Left lobe of liver (tissue), 2 donors: Measurements from ENCODE around the gene RBFOX2. TPM values are rescaled to one million over a fixed set of nuclear protein-coding genes. Genes with fewer than 3 reads are reported as not detected.

Source experiments
- ATAC-seq: fragments of 200-7000 bp; cut with Tn5 transposase; one replicate; pipeline ENCODE4 v1.9.1; 2020; ENCODE audit warnings: mild to moderate bottlenecking, moderate library complexity
- DNase-seq: peaks from one replicate; pipeline ENCODE4 v3.0.0-alpha.2; 2020; ENCODE audit warnings: low spot score
- total RNA-seq: library from RNA; stranded (reverse); gene quantifications from one replicate; pipeline ENCODE4 v1.2.1, GENCODE V29; 2021
- donor health status: DM: no; HTN: no; CAD: no; lungs with moderate emphysema.
- donor health status: DM: no; HTN: yes; CAD: no.

Gene RBFOX2
- total RNA-seq, 1 donor from 2014 or later, result 25.5 TPM

DNA sequence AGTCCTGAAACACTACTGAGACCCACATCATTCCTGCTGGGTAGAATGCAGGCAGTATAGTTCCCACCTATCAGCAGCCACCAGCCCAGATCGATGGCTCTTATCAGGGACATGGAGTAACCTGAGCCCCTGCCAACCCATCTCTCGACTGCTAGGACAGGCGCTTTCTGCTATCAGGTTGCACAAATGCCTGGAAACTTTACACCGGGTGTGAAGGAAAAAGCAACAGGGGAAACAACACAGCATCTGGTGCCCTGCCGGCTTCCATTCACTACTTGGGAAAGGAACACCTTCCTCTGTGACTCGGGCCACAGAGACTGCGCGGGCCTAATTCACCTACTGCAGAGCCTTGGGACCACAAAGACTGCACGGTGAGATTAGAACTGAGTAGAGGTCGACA is 18.5 kb downstream of the RBFOX2 start:
- ATAC-seq (peak; percentile 90), DNase-seq (peak; percentile 91)

DNA sequence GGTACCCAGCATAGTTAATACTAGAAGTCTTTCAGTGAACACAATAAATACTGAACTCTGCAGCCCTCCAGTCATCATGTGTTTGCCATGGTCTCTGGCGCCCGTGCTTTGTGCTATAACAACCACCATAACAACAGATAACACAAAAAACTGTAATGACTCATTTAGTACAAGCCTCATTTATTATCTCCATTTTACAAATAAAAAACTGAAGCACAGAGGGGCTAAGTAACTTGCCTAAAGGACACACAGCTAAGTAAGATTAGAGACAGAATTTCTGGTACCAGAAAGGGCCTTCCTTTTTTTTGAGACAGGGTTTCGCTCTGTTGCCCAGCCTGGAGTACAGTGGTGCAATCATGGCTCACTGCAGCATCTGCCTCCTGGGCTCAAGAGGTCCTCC is 19.5 kb downstream of the RBFOX2 start:
- ATAC-seq, result no peak
- DNase-seq, result no peak

DNA sequence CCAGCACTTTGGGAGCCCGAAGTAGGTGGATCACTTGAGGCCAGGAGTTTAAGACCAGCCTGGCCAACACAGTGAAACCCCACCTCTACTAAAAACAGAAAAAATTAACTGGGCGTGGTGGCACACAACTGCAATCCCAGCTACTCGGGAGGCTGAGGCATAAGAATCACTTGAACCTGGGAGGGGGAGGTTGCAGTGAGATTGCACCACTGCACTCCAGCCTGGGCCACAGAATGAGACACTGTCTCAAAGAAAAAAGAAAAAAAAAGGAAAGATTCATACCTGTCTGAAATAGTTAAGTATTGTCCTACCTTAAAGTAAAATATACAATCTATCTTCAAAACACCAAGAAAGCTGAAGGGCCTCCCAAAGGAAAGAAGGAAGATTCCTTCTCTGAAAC is 20.1 kb downstream of the RBFOX2 start:
- no peak for ATAC-seq
- no peak for DNase-seq

GRCh38 chr22:36008131-36008530 is 20.5 kb downstream of the RBFOX2 start:
- DNase-seq, result no peak
- ATAC-seq, result no peak

DNA sequence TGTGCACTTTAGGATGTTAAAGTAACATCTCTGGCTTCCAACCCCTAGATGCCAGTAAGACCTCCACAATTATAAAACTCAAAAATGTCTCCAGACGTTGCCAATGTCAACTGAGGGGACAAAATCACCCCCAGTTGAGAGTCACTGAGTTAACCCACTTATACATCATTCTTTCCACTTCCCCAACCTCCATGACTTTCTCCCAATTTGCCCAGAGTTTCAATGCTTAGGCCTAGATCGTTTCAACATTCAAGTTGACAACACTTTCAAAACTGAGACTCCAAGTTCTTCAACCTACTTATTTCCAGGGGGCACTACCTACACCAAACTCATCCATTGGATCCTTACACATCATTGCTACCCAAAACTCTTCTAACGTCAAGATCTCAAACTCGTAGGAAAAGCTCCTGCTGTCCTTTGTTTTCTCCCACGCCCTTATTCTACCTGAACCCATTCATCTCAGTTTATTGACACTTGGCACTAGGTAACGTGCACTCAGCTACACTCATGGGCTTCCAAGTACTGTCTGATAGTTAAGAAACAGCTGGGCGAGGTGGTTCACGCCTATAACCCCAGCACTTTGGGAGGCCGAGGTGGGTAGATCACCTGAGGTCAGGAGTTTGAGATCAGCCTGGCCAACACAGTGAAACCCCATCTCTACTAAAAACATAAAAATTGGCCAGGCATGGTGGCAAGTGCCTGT is 24.5 kb downstream of the RBFOX2 start:
- ATAC-seq (no peak), DNase-seq (no peak)

DNA sequence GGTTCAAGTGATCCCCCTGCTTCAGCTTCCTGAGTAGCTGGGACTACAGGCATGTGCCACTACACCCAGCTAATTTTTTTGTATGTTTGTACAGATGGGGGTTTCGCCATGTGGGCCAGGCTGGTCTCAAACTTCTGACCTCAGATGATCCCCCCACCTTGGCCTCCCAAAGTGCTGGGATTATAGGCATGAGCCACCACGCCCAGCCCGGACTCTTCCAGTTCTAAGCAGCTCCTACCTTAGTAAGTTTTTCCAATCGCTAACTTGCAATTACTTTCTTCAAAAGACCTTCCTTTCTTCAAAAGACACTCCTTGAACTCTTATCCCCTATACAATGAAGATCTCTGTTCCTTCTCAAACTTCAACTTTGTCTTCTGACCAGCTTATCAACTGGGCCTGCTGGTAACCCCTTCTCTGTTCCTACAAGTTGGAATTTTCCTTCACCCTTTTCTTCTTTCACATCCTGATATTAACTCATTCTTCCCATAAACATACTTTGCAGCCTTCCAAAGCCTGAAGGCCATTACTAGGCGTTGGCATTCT is 25.8 kb downstream of the RBFOX2 start:
- ATAC-seq, result no peak
- DNase-seq, result no peak

DNA sequence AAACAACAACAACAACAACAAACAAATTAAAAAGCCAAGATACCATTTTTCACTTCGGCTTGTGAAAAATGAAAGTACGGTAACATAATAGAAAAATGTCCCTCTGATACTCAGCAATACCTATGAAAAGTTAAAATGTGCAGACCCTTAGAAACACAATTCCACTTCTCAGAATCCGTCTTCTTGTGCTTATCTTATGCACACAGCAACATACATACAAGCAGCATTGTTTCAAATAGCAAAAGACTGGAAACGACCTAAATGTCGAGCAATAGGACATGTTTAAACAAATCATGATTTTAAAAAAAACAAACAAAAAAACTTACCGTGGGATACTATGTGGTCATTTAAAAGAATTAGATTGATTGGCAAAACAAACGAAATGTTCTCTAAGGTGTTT is 26.5 kb downstream of the RBFOX2 start:
- ATAC-seq, result no peak
- DNase-seq, result no peak

DNA sequence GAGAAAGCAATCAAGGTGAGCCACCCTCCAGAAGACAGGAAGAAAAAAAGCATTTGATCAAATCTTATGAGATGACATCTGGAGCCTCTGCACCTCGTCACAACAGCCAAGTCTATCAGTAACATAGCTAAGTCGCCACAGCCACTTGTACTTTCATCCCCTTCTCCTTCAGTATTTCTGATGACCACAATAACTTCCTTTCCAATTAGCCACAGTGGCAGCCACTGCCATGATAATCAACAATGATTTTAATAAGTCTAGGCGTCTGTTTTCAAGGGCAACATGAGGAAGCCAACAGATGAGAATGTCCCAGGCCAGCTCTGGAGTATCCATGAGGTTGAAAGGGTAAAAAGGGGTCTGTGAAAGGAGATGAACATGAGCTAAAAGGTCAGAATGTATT is 29.9 kb downstream of the RBFOX2 start:
- DNase-seq, result no peak
- no peak for ATAC-seq

- DNase-seq (no peak), ATAC-seq (no peak)
Measured at GRCh38 chr22:35997438-35997837, 31.2 kb downstream of the RBFOX2 start.

DNA sequence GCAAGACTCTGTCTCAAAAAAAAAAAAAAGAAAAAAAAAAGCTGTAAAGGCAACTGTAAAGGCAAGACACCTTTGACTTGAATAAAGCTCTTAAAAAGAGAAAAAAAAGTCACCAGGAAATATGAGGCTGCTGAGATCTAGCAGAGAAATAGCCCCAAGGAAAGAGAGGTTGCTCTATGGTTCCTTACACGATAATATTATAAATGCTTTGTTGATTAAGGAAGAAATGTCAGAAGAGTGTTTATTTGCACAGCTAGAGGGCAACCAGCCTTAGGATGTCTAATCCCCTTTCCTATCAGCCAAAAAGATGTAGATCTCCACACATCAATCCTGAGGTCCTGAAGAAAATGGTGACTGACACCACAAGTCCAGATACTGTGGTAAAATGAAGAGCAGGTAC is 32.0 kb downstream of the RBFOX2 start:
- no peak for ATAC-seq
- DNase-seq, result no peak

- ATAC-seq, result no peak
- no peak for DNase-seq
Measured at GRCh38 chr22:35995772-35996171, 32.9 kb downstream of the RBFOX2 start.

GRCh38 chr22:35995348-35995747 is 33.3 kb downstream of the RBFOX2 start:
- DNase-seq, result no peak
- ATAC-seq, result no peak

GRCh38 chr22:35993727-35994126 is 34.9 kb downstream of the RBFOX2 start:
- ATAC-seq (peak; percentile 67), DNase-seq (peak; percentile 83)

DNA sequence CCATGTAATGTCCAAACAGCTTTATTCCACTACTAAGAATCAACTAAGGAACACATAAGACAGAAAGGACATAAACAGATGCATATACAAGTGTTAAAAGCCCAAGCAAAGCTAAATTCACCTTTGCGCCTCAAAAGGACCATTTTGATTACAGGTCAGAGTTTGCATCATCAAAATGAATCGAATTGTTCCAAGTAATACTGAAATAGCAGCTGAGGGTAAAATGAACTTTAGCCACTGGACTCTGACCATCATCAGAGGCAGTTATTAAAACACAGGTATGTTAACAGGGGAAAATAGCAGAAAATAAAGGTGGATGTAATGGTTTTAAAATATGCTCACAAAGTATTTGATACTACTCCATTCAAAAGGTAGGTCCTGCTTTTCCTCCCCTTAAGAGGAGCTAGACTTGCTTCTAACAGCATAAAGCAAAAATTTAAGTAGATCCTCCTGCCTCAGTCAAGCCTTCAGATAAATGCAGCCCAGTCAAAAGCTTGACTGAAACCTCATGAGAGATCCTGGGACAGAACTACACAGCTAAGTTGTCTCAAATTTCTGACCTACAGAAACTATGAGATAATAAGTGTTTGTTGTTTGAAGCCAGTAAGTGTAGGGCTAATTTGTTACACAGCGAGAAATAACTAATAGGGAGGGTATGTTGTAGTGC is 35.4 kb downstream of the RBFOX2 start:
- no peak for DNase-seq

GRCh38 chr22:35991168-35991567 is 37.5 kb downstream of the RBFOX2 start:
- DNase-seq, result no peak
- peak; percentile 33 for ATAC-seq

More for the DNA sequence above, 35.4 kb downstream of the RBFOX2 start:
- peak; percentile 75 for ATAC-seq

DNA sequence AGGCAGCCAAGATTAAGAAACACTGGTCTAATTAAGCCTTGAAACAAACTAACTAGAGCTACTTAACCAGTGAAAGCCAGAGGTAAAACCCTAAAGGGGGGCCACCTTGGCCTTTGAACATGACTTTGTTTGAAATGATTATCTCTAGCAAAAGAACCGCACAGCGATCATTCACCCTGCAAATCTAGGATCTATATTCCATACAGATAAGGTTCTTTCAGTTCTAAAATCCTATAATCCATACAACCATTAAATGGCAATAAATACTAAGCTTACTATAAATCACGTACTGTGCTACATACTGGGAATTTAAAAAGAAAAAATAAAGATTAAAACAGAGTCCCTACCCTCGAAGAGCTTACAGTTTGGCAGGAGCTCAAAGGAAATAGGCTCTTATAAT is 40.6 kb downstream of the RBFOX2 start:
- ATAC-seq (no peak), DNase-seq (no peak)

- no peak for DNase-seq
- ATAC-seq, result no peak
Measured at GRCh38 chr22:35987487-35987886, 41.1 kb downstream of the RBFOX2 start.

GRCh38 chr22:35986088-35986487 is 42.5 kb downstream of the RBFOX2 start:
- DNase-seq, result no peak
- peak; percentile 13 for ATAC-seq

GRCh38 chr22:35985371-35985770 is 43.3 kb downstream of the RBFOX2 start:
- ATAC-seq, result peak; percentile 28

GRCh38 chr22:35984183-35985175 is 44.1 kb downstream of the RBFOX2 start:
- no peak for DNase-seq
- peak; percentile 52 for ATAC-seq

More at GRCh38 chr22:35985371-35985770, 43.3 kb downstream of the RBFOX2 start:
- DNase-seq, result no peak

GRCh38 chr22:35981900-35982299 is 46.7 kb downstream of the RBFOX2 start:
- DNase-seq (no peak), ATAC-seq (no peak)
